ENCODE measurements around the gene ENAH. TPM values are rescaled to one million over a fixed set of nuclear protein-coding genes. Genes with fewer than 3 reads are reported as not detected.

The ENAH gene
- total RNA-seq, 4 donors from 2014 or later: 158 to 295 (median 225) TPM

- ATAC-seq: peak; percentile 63
These were observed 168.9 kb downstream of the ENAH start for GRCh38 chr1:225483818-225484656.

GRCh38 chr1:225482421-225482950 lies 170.4 kb downstream of the ENAH start:
- ATAC-seq: peak; percentile 36
- 26 to 54% methylated on average over 7 to 10 of the region's 10 CpGs for WGBS, 2 donors (ENCODE audit: low coverage in 1 of 2)
- no peak for TF ChIP-seq POLR2A (IDR thresholded peaks at IDR 0.05)
- TF ChIP-seq POLR2AphosphoS5 (IDR thresholded peaks at IDR 0.05): peak; percentile 70
- no peaks in the 10 kb centered on the region for H3K9me3 ChIP-seq
- H3K27ac ChIP-seq: peak overlapping the region; percentile 36 to 77 (median 63)
- H3K36me3 ChIP-seq: no peaks in the 10 kb centered on the region
- H3K4me1 ChIP-seq: peaks cover 0 to 39% (median 12%) of the 10 kb centered on the region in 3 donors
- H3K27me3 ChIP-seq: no peaks in the 10 kb centered on the region
- no peak overlapping the region for H3K4me3 ChIP-seq

More at GRCh38 chr1:225483818-225484656, 168.9 kb downstream of the ENAH start:
- no peaks in the 10 kb centered on the region for H3K27me3 ChIP-seq
- no peaks in the 10 kb centered on the region for H3K9me3 ChIP-seq
- H3K4me3 ChIP-seq: peak overlapping the region in 1 of 2 donors; percentile 14
- 45 to 54% methylated on average over 10 to 18 of the region's 23 CpGs for WGBS, 2 donors (ENCODE audit: low coverage in 1 of 2)
- H3K36me3 ChIP-seq: no peaks in the 10 kb centered on the region
- H3K4me1 ChIP-seq: peaks cover 4 to 49% (median 12%) of the 10 kb centered on the region in 3 donors
- peak overlapping the region; percentile 0 to 77 (median 47) for H3K27ac ChIP-seq
- TF ChIP-seq CTCF (IDR thresholded peaks at IDR 0.05): no peak
- no peak for TF ChIP-seq POLR2A (IDR thresholded peaks at IDR 0.05)
- TF ChIP-seq EP300 (IDR thresholded peaks at IDR 0.05): no peak
- TF ChIP-seq POLR2AphosphoS5 (IDR thresholded peaks at IDR 0.05): peak; percentile 6

- H3K36me3 ChIP-seq: no peaks in the 10 kb centered on the region
- no peak overlapping the region for H3K4me3 ChIP-seq
- H3K27me3 ChIP-seq: no peaks in the 10 kb centered on the region
- no peaks in the 10 kb centered on the region for H3K9me3 ChIP-seq
- TF ChIP-seq POLR2A (IDR thresholded peaks at IDR 0.05): no peak
- no peak for TF ChIP-seq EP300 (IDR thresholded peaks at IDR 0.05)
- TF ChIP-seq CTCF (IDR thresholded peaks at IDR 0.05): no peak
- TF ChIP-seq POLR2AphosphoS5 (IDR thresholded peaks at IDR 0.05): no peak
- 52 to 55% methylated on average over 6 of the region's 6 CpGs for WGBS, 2 donors (ENCODE audit: low coverage in 1 of 2)
- peak overlapping the region in 3 of 4 donors; percentile 51 to 77 (median 75) for H3K27ac ChIP-seq
- no peak for ATAC-seq
- H3K4me1 ChIP-seq: peaks cover 0 to 39% (median 12%) of the 10 kb centered on the region in 3 donors
These were observed 171.2 kb downstream of the ENAH start for GRCh38 chr1:225481738-225482137.

GRCh38 chr1:225480825-225481434 lies 172.0 kb downstream of the ENAH start:
- Histone ChIP-seq H3K27me3 (no peaks in the 10 kb centered on the region), H3K4me3 (no peak overlapping the region), H3K27ac (peak overlapping the region in 1 of 4 donors; percentile 77), H3K4me1 (peaks cover 0 to 39% (median 12%) of the 10 kb centered on the region in 3 donors), H3K36me3 (no peaks in the 10 kb centered on the region), H3K9me3 (no peaks in the 10 kb centered on the region)
- no peak for ATAC-seq
- no peak for TF ChIP-seq EP300 (IDR thresholded peaks at IDR 0.05)
- no peak for TF ChIP-seq POLR2A (IDR thresholded peaks at IDR 0.05)
- no peak for TF ChIP-seq POLR2AphosphoS5 (IDR thresholded peaks at IDR 0.05)
- TF ChIP-seq CTCF (IDR thresholded peaks at IDR 0.05): peak; percentile 23 to 69 (median 48)
- WGBS, 2 donors (ENCODE audit: low coverage in 1 of 2): 61 to 83% methylated on average over 3 to 4 of the region's 6 CpGs

GRCh38 chr1:225479996-225480720 lies 172.8 kb downstream of the ENAH start:
- Histone ChIP-seq H3K4me3 (no peak overlapping the region), H3K9me3 (no peaks in the 10 kb centered on the region), H3K4me1 (peaks cover 0 to 43% (median 15%) of the 10 kb centered on the region in 3 donors), H3K27me3 (no peaks in the 10 kb centered on the region), H3K36me3 (no peaks in the 10 kb centered on the region), H3K27ac (no peak overlapping the region)
- 94 to 96% methylated on average over 5 to 12 of the region's 21 CpGs for WGBS, 2 donors (ENCODE audit: low coverage in 1 of 2)
- no peak for ATAC-seq
- no peak for TF ChIP-seq POLR2AphosphoS5 (IDR thresholded peaks at IDR 0.05)
- TF ChIP-seq CTCF (IDR thresholded peaks at IDR 0.05): no peak
- no peak for TF ChIP-seq POLR2A (IDR thresholded peaks at IDR 0.05)
- TF ChIP-seq EP300 (IDR thresholded peaks at IDR 0.05): no peak

Data from gastroesophageal sphincter (tissue), 4 donors.